HFF-Myc (cell line): ENCODE results near the gene NR2C2AP.

Source experiments
- DNase-seq: peaks from one replicate; pipeline ENCODE4 v3.0.0-alpha.2; 2011; ENCODE audit warnings: low read depth; ENCODE audit errors: extremely low read depth
- H3K4me3 ChIP-seq: replicated peaks from 2 replicates; pipeline ENCODE4 v1.5.1; 2011; ENCODE audit warnings: low read depth, mild to moderate bottlenecking, control low read depth, low read length
- TF ChIP-seq, protein P1 (sequence below): IDR thresholded peaks from 2 replicates; pipeline ENCODE4 v1.5.1; 2012; ENCODE audit warnings: mild to moderate bottlenecking, low read depth, low read length, control low read depth; ENCODE audit errors: missing control alignments

The NR2C2AP gene

DNA sequence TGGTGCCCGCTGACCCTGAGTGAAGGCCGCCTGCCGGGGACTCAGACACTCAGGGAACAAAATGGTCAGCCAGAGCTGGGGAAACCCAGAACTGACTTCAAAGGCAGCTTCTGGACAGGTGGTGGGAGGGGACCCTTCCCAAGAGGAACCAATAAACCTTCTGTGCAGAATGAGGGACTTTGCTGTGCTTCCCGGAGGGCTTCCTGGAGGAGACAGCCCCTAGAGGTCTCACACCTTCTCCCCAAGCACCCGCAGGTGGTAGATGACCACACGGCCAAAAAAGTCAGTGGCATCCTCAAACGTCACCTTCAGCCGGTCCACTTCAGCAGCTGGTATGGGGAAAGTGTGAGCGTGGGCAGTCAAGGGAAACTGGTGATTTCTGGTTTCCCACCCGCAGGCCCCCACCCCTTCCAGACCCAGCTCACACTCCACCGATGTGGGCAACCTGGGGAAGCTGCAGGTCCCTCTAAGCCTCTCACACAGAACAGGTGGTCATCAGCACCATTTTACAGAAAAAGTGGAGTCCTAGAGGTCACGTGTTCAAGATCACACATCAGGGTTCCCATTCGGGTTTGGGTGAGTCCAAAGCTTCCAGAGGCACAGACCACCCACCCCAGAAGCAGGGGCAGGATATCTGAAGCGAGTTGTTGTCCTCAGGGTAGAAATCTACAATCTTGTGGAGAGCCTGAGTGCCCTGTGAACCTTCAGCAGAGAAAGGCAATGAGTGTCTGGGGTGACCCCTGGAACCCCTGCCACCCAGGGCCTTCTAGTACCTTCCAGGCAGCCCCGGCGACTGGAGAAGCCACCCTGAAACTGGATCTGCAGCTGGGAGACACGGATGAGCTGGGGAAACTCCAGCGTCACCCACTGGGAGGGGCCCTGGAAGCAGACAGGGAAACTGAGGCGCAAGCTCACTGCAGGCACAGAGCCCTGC lies 1.2 kb downstream of the NR2C2AP start:
- DNase-seq, result no peak
- TF ChIP-seq, protein P1, sequence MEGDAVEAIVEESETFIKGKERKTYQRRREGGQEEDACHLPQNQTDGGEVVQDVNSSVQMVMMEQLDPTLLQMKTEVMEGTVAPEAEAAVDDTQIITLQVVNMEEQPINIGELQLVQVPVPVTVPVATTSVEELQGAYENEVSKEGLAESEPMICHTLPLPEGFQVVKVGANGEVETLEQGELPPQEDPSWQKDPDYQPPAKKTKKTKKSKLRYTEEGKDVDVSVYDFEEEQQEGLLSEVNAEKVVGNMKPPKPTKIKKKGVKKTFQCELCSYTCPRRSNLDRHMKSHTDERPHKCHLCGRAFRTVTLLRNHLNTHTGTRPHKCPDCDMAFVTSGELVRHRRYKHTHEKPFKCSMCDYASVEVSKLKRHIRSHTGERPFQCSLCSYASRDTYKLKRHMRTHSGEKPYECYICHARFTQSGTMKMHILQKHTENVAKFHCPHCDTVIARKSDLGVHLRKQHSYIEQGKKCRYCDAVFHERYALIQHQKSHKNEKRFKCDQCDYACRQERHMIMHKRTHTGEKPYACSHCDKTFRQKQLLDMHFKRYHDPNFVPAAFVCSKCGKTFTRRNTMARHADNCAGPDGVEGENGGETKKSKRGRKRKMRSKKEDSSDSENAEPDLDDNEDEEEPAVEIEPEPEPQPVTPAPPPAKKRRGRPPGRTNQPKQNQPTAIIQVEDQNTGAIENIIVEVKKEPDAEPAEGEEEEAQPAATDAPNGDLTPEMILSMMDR, result no peak
- H3K4me3 ChIP-seq, result peak overlapping the region; percentile 70

DNA sequence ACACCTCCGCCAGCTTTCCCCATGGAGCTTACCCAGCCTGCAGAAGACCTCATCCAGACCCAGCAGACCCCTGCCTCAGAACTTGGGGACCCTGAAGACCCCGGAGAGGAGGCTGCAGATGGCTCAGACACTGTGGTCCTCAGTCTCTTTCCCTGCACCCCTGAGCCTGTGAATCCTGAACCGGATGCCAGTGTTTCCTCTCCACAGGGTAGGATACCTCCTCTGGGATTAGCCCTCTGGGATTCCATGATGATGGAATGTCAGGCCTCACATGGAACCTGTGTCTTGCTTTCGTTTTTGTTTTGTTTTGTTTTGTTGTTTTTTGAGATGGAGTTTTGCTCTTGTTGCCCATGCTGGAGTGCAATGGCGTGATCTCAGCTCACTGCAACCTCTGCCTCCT lies 9.3 kb downstream of the NR2C2AP start:
- TF ChIP-seq, protein P1, result no peak
- no peak for DNase-seq
- peak overlapping the region; percentile 96 for H3K4me3 ChIP-seq

DNA sequence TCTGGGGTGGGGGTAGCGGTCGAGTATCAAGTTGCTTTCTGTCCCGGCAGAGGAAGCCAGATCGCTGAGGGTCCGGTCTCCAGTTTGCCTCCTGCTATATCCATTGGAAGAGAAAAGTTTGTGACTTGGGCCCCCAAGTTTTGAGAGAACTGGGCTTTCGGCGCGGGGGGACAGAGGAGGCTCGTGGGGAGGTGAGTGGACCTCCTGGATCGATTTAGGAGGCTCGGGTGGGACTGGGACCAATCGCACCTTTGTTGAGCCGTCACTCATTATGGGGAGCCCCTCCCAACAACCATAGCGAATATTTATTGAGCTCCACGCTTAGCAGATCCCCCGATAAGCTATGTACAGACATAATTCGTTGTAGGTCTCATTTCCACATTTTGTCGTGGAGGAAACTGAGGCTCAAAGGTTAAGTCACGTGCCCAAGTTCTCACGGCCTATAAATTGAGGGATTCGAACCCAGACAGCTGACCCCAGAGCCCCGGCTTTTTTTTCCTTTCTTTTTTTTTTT lies 10.2 kb downstream of the NR2C2AP start:
- no peak for DNase-seq
- peak overlapping the region; percentile 96 for H3K4me3 ChIP-seq
- TF ChIP-seq, protein P1, result no peak

DNA sequence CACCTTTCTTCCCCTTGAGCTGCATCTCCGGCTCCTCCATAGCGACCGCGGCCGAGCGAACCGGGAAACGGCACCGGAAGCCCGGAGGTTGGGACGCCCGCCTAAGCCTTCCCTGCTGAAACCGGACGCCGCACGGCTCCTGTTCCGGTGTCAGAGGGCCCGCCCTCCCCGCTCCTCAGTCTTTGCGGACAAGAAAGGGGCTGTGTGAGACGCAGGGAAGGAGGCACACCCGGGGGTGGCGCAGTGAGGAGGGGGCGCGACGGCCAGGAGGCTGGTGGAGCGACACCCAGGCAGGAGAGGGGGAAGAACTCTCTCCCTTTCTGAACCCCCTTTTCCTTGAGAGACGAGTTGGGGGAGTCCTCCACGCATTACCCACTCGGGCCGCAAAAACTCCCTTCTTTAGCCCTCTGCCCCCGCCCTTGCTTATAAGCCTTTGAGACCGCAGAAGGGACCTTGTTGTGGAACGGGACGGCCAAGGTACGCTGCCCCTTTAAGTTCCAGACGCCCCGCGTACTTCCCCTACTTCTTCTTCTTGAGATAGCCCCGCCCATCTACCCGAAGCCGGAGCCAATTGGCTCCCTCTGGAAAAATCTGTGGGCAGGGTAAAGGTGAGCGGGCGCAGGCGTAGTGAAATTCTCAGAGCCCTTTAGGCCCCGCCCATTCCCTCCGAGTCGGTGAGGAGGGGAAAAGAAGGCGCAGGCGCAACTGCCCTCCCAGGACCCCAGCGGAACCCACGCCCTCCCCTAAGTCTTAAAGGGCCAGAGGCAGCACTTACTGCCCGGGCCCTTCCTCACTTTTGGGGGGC lies 10.9 kb downstream of the NR2C2AP start, which contains the start of the genes BORCS8 and RFXANK:
TSS of gene BORCS8 (minus strand) at position 75 of the 805 bp plus-strand sequence. CDS start at position 40, 35 bp downstream.
TSS of gene RFXANK (plus strand) at position 181 of the 805 bp plus-strand sequence. CDS start 1,689 bp downstream, outside the sequence.
- peak; percentile 97 for DNase-seq
- H3K4me3 ChIP-seq, result peak within 1 kb of the TSS; percentile 96
- TF ChIP-seq, protein P1, result no peak

DNA sequence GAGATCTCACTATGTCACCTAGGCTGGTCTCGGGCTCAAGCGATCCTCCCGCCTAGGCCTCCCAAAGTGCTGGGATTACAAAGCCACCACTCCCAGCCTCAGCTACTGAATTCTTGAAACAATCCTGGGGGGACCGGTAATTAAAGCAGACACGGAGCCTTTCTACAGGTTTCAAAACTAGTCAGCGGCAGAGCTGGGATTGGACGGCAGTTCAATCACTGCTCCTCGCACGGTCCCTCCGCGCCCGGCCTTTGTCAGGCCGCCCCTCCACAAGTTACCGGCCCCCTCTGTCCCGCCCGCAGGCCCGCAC lies 11.5 kb downstream of the NR2C2AP start:
- TF ChIP-seq, protein P1, result no peak
- H3K4me3 ChIP-seq, result peak overlapping the region; percentile 96
- no peak for DNase-seq

DNA sequence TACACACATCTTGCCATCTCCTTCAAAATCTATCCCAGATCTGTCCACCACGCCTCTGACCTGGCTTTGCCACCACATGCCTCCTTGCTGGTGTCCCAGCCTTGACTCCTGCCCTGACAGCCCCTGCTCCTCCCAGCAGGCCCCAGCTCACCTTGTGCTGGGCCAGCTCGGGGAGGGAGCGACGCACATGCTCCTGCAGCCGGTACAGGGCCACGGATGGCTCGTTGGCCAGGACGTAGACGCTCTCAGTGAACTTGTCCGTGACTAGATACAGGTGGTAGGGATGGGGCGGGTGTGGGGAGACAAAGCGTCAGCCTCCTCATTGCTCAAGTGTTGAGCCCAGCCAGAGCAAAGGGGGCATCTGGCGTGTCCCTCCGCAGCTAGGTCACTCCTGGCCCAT lies 16.5 kb downstream of the NR2C2AP start:
- TF ChIP-seq, protein P1, result no peak
- no peak overlapping the region for H3K4me3 ChIP-seq
- no peak for DNase-seq
